ENCODE data around the gene FHAD1.

FHAD1 gene

GRCh38 chr1:15321601-15322000 lies 74.6 kb downstream of the FHAD1 start:
- Histone ChIP-seq H3K4me3 (ENCODE audit: low read depth, low read length) (no peak overlapping the region), H3K27ac (ENCODE audit: low read depth, low read length) (no peak overlapping the region), H2AFZ (ENCODE audit: low read length, unreplicated experiment) (no peak overlapping the region), H3K79me2 (ENCODE audit: control insufficient read depth, insufficient read depth, low read length, unreplicated experiment) (no peaks in the 10 kb centered on the region), H3K27me3 (ENCODE audit: insufficient read depth, low read length) (no peaks in the 10 kb centered on the region), H3K36me3 (ENCODE audit: insufficient read depth, low read length) (no peaks in the 10 kb centered on the region), H3K4me1 (ENCODE audit: control insufficient read depth, insufficient read depth, low read length, unreplicated experiment) (no peaks in the 10 kb centered on the region)

- no peaks in the 10 kb centered on the region; the same call in 1 of the 2 replicates for H3K27me3 ChIP-seq (ENCODE audit: insufficient read depth, low read length)
- no peak overlapping the region for H3K27ac ChIP-seq (ENCODE audit: low read depth, low read length)
- no peak overlapping the region for H2AFZ ChIP-seq (ENCODE audit: low read length, unreplicated experiment)
- H3K36me3 ChIP-seq (ENCODE audit: insufficient read depth, low read length), result no peaks in the 10 kb centered on the region
- H3K79me2 ChIP-seq (ENCODE audit: control insufficient read depth, insufficient read depth, low read length, unreplicated experiment), result no peaks in the 10 kb centered on the region
- H3K4me3 ChIP-seq (ENCODE audit: low read depth, low read length), result no peak overlapping the region
- H3K4me1 ChIP-seq (ENCODE audit: control insufficient read depth, insufficient read depth, low read length, unreplicated experiment), result no peaks in the 10 kb centered on the region
Measured at GRCh38 chr1:15322648-15323350, 75.8 kb downstream of the FHAD1 start.

- no peaks in the 10 kb centered on the region for H3K36me3 ChIP-seq (ENCODE audit: insufficient read depth, low read length)
- no peak overlapping the region for H3K4me3 ChIP-seq (ENCODE audit: low read depth, low read length)
- peaks cover 4% of the 10 kb centered on the region for H3K4me1 ChIP-seq (ENCODE audit: control insufficient read depth, insufficient read depth, low read length, unreplicated experiment)
- no peaks in the 10 kb centered on the region for H3K79me2 ChIP-seq (ENCODE audit: control insufficient read depth, insufficient read depth, low read length, unreplicated experiment)
- H2AFZ ChIP-seq (ENCODE audit: low read length, unreplicated experiment), result no peak overlapping the region
- no peak overlapping the region for H3K27ac ChIP-seq (ENCODE audit: low read depth, low read length)
- no peaks in the 10 kb centered on the region; the same call in 1 of the 2 replicates for H3K27me3 ChIP-seq (ENCODE audit: insufficient read depth, low read length)
Measured at GRCh38 chr1:15323351-15323988, 76.4 kb downstream of the FHAD1 start.

- no peaks in the 10 kb centered on the region for H3K79me2 ChIP-seq (ENCODE audit: control insufficient read depth, insufficient read depth, low read length, unreplicated experiment)
- H3K4me1 ChIP-seq (ENCODE audit: control insufficient read depth, insufficient read depth, low read length, unreplicated experiment), result peaks cover 11% of the 10 kb centered on the region
- H3K27ac ChIP-seq (ENCODE audit: low read depth, low read length), result no peak overlapping the region
- H2AFZ ChIP-seq (ENCODE audit: low read length, unreplicated experiment), result no peak overlapping the region
- no peaks in the 10 kb centered on the region for H3K36me3 ChIP-seq (ENCODE audit: insufficient read depth, low read length)
- H3K4me3 ChIP-seq (ENCODE audit: low read depth, low read length), result no peak overlapping the region
- no peaks in the 10 kb centered on the region; the same call in 1 of the 2 replicates for H3K27me3 ChIP-seq (ENCODE audit: insufficient read depth, low read length)
Measured at GRCh38 chr1:15323989-15324868, 77.2 kb downstream of the FHAD1 start.

- Histone ChIP-seq H2AFZ (ENCODE audit: low read length, unreplicated experiment) (no peak overlapping the region), H3K27me3 (ENCODE audit: insufficient read depth, low read length) (no peaks in the 10 kb centered on the region; the same call in 1 of the 2 replicates), H3K79me2 (ENCODE audit: control insufficient read depth, insufficient read depth, low read length, unreplicated experiment) (no peaks in the 10 kb centered on the region), H3K4me3 (ENCODE audit: low read depth, low read length) (no peak overlapping the region), H3K27ac (ENCODE audit: low read depth, low read length) (no peak overlapping the region), H3K36me3 (ENCODE audit: insufficient read depth, low read length) (no peaks in the 10 kb centered on the region), H3K4me1 (ENCODE audit: control insufficient read depth, insufficient read depth, low read length, unreplicated experiment) (peaks cover 15% of the 10 kb centered on the region)
Measured at GRCh38 chr1:15324869-15325335, 77.9 kb downstream of the FHAD1 start.

- Histone ChIP-seq H3K79me2 (ENCODE audit: control insufficient read depth, insufficient read depth, low read length, unreplicated experiment) (no peaks in the 10 kb centered on the region), H2AFZ (ENCODE audit: low read length, unreplicated experiment) (no peak overlapping the region), H3K27me3 (ENCODE audit: insufficient read depth, low read length) (no peaks in the 10 kb centered on the region; the same call in 1 of the 2 replicates), H3K4me3 (ENCODE audit: low read depth, low read length) (no peak overlapping the region), H3K4me1 (ENCODE audit: control insufficient read depth, insufficient read depth, low read length, unreplicated experiment) (peaks cover 15% of the 10 kb centered on the region), H3K36me3 (ENCODE audit: insufficient read depth, low read length) (no peaks in the 10 kb centered on the region), H3K27ac (ENCODE audit: low read depth, low read length) (no peak overlapping the region)
Measured at GRCh38 chr1:15325375-15326085, 78.5 kb downstream of the FHAD1 start.

GRCh38 chr1:15326691-15327588 lies 79.9 kb downstream of the FHAD1 start:
- H3K27ac ChIP-seq (ENCODE audit: low read depth, low read length), result no peak overlapping the region
- H3K79me2 ChIP-seq (ENCODE audit: control insufficient read depth, insufficient read depth, low read length, unreplicated experiment), result no peaks in the 10 kb centered on the region
- no peak overlapping the region for H2AFZ ChIP-seq (ENCODE audit: low read length, unreplicated experiment)
- no peaks in the 10 kb centered on the region for H3K36me3 ChIP-seq (ENCODE audit: insufficient read depth, low read length)
- H3K4me3 ChIP-seq (ENCODE audit: low read depth, low read length), result no peak overlapping the region
- H3K4me1 ChIP-seq (ENCODE audit: control insufficient read depth, insufficient read depth, low read length, unreplicated experiment), result peaks cover 15% of the 10 kb centered on the region
- H3K27me3 ChIP-seq (ENCODE audit: insufficient read depth, low read length), result no peaks in the 10 kb centered on the region; the same call in 1 of the 2 replicates

- H3K27ac ChIP-seq (ENCODE audit: low read depth, low read length), result peak overlapping the region; percentile 44; the same call in 1 of the 2 replicates
Measured at GRCh38 chr1:15328351-15329103, 81.5 kb downstream of the FHAD1 start.

More at GRCh38 chr1:15328351-15329103, 81.5 kb downstream of the FHAD1 start:
- peaks cover 15% of the 10 kb centered on the region for H3K4me1 ChIP-seq (ENCODE audit: control insufficient read depth, insufficient read depth, low read length, unreplicated experiment)
- H3K4me3 ChIP-seq (ENCODE audit: low read depth, low read length), result peak overlapping the region; percentile 67
- H3K79me2 ChIP-seq (ENCODE audit: control insufficient read depth, insufficient read depth, low read length, unreplicated experiment), result no peaks in the 10 kb centered on the region
- H2AFZ ChIP-seq (ENCODE audit: low read length, unreplicated experiment), result peak overlapping the region; percentile 7
- H3K36me3 ChIP-seq (ENCODE audit: insufficient read depth, low read length), result no peaks in the 10 kb centered on the region
- no peaks in the 10 kb centered on the region; the same call in 1 of the 2 replicates for H3K27me3 ChIP-seq (ENCODE audit: insufficient read depth, low read length)

Data from ACC112 (cell line).